ENCODE measurements around the gene GPSM3.

GRCh38 chr6:32189069-32189741, 3.2 kb downstream of the GPSM3 start:
- TF ChIP-seq POLR2A (IDR thresholded peaks at IDR 0.05): no peak
- TF ChIP-seq, protein P1, sequence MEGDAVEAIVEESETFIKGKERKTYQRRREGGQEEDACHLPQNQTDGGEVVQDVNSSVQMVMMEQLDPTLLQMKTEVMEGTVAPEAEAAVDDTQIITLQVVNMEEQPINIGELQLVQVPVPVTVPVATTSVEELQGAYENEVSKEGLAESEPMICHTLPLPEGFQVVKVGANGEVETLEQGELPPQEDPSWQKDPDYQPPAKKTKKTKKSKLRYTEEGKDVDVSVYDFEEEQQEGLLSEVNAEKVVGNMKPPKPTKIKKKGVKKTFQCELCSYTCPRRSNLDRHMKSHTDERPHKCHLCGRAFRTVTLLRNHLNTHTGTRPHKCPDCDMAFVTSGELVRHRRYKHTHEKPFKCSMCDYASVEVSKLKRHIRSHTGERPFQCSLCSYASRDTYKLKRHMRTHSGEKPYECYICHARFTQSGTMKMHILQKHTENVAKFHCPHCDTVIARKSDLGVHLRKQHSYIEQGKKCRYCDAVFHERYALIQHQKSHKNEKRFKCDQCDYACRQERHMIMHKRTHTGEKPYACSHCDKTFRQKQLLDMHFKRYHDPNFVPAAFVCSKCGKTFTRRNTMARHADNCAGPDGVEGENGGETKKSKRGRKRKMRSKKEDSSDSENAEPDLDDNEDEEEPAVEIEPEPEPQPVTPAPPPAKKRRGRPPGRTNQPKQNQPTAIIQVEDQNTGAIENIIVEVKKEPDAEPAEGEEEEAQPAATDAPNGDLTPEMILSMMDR (IDR thresholded peaks at IDR 0.05): no peak
